GM20000 (cell line): Measurements from ENCODE around the gene SLC30A2.

Source experiments
- DNase-seq: peaks from one replicate; pipeline ENCODE4 v3.0.0; 2012; ENCODE audit warnings: low spot score
- TF ChIP-seq, protein P1 (sequence below): IDR thresholded peaks from 2 replicates; pipeline ENCODE4 v1.5.1; 2012; ENCODE audit warnings: mild to moderate bottlenecking, control low read depth; ENCODE audit errors: extremely low read depth, missing control alignments

Gene SLC30A2

DNA sequence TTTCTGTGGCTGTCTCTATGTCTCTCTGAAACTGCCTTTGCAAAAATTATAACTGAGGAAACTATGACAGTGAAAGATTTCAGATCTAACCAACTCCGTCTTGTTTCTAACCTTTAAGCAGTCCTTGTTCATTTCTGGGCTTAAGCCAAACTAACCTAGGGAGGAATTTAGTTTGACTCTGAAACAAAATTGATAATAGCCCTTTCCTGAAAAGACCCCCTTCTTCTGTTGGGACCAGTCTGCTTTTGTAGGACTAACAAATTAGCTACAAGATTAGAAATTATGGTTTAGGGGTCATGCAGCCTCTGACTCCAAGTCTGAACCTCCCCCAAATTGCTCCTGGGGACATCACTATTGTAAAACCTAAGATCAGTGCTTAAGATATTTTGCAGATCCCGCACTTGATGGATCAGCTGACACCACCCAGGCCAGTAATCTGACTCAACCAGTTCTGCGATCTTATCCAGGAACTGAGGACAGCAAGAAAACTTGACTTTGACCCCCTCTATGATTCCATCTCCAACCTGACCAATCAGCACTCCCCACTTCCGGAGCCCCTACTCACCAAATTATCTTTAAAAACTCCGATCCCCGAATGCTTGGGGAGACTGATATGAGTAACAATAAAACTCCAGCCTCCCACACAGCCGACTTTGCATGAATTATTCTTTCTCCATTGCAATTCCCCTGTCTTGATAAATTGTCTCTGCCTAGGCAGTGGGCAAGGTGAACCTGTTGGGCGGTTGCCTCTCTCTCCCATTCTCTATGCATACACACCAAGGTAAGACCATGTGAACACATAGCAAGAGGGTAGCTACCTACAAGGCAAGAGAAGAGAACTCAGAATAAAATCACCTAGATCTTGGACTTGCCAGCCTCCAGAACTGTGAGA, 32.6 kb upstream of the SLC30A2 start:
- no peak for DNase-seq
- TF ChIP-seq, protein P1, sequence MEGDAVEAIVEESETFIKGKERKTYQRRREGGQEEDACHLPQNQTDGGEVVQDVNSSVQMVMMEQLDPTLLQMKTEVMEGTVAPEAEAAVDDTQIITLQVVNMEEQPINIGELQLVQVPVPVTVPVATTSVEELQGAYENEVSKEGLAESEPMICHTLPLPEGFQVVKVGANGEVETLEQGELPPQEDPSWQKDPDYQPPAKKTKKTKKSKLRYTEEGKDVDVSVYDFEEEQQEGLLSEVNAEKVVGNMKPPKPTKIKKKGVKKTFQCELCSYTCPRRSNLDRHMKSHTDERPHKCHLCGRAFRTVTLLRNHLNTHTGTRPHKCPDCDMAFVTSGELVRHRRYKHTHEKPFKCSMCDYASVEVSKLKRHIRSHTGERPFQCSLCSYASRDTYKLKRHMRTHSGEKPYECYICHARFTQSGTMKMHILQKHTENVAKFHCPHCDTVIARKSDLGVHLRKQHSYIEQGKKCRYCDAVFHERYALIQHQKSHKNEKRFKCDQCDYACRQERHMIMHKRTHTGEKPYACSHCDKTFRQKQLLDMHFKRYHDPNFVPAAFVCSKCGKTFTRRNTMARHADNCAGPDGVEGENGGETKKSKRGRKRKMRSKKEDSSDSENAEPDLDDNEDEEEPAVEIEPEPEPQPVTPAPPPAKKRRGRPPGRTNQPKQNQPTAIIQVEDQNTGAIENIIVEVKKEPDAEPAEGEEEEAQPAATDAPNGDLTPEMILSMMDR, result no peak

DNA sequence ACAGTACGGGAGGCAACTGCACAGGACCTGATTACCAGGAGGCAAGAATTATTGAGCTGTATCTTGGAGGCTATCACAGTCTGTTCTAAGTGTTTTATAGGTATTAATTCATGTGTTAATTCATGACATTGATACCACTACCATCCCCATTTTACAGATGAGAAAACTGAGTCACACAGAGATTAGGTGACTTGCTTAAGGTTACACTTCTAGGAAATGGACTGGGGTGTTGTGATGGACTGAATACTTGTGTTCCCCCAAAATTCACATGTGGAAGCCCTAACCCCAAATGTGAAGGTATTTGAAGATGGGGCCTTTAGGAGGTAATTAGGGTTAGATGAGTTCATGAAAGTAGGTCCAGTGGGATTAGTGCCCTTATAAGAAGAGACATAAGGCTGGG, 31.6 kb upstream of the SLC30A2 start:
- no peak for DNase-seq
- TF ChIP-seq, protein P1, result no peak

DNA sequence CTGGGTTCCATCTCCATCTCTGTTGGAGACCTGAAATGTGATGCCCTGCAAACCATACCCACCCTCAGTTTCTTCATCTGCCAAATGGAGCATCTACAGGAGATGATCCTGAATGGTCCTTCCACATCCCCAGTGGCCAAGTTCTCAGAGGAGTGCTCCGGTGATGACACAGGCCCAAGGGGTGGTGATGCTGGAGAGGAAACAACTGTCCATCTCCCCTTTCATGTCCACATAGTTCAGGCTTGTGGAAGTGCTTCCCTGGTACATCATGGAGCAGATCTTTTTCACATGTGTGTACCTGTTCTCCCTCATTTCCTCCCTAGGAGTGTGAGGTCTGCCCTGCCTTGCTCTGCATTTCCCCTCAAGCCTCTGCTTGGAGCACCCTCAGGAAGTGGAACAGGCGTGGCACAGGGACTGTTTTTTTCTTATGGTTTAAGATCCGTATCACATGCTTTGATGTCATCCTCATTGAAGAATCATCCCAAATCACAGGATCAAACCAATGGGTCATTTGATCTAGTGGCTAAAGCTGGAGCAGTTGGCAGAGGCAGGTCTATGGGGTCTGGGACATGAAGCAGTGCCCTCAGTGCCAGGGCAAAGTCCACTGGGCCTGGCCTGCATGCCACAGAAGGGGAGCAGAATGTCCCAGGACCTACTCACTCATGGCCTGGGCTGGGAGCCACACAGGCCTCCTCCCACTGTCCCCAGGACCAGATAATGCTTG, 29.7 kb upstream of the SLC30A2 start:
- TF ChIP-seq, protein P1, result no peak
- DNase-seq, result no peak

DNA sequence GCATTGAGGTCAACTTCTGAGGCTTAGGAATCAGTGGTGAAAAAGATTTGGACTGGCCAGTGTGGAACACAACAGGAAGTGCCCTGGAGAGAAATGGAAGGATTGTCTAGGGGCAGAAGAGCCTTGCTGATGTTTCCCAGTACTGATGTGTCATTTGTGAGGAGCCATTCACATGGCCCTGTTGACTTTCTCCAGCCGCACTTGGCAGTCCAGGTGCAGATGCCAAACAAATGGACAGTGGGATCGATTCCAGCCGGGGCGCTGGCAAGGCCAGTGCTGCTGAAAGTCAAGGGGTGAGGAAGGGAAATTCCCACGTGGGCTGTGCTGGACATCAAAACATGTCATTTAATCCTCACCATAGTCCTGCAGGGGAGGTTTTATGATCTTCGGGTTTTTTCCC, 26.4 kb upstream of the SLC30A2 start:
- no peak for DNase-seq
- TF ChIP-seq, protein P1, result no peak

DNA sequence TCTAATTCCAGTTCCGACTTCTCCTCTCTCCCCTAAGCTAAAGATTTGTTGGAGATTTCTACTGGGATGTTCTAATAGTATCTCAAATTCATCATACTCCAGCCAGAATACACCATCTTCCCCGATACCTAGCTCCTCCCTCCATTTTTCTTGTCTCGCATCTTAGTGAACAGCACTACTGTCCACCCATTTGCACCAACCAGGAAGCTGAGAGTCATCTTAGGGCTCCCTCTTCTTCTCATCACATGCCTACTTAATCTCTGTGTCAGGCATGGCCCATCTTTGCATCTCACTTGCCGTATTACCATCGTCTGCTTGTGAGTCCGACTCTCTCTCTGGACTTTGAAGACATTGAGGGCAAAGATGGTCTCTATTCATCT, 25.0 kb upstream of the SLC30A2 start:
- TF ChIP-seq, protein P1, result no peak
- no peak for DNase-seq

DNA sequence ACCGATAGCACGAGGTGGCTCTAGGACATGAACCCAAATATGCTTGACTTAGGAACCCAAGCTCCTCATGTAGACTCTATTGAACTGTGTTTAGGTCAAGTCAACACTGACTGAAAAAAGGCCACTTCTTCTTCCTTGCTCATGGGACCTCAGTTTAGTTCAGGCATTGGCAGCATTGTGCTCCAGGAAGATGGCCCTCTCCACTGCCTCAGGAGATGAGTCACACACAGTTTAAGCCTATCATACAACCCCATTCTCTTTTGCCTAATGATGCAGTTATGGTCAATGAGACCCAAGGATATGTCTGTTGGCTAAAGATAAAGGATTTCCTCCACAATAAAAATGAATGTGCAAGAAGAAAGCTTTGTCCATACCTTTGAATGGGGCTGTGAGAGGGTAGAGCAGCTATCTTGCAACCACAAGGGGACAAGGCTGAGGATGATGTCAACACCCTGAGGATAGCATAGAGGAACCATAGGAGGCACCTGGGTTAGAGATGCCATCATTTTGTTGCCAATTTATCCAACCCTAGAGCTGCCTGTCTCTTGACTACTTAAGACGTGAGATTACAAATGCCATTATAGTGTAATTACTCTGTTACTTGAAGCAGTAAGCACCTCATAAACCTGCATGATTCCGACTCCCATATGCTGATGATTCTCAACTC, 24.5 kb upstream of the SLC30A2 start:
- TF ChIP-seq, protein P1, result no peak
- DNase-seq, result no peak

DNA sequence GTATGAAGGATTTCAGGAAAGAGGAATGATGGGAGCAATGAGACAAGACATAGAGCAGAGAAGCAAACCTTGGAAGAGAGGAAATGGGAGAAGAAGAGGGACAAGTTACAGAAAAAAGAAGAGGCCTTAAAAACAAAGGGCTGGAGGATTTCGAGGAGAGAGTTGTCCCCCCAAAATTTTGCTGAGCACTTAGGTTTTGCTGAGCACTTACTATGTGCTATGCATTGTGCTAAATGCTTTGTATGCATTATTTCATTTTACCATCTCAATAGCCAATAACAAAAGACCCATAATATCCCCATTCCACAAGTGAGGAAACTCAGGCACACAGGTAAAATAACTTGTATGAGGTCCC, 24.0 kb upstream of the SLC30A2 start:
- TF ChIP-seq, protein P1, result no peak
- DNase-seq, result no peak
